A673 (cell line): ENCODE measurements around the gene EHMT1.

Source experiments
- EZH2 ChIP-seq: fragments of 200-600 bp; sonication (generic); IDR thresholded peaks from 2 replicates; pipeline ENCODE4 v1.6.1; 2017; ENCODE audit warnings: borderline replicate concordance, low read depth, mild to moderate bottlenecking, mixed read lengths, antibody characterized with exemption, low read length; ENCODE audit not compliant: poor library complexity, severe bottlenecking
- TF ChIP-seq, protein P1 (sequence below): fragments of 300-800, 200-600 bp; sonication (generic); conservative IDR thresholded peaks from 2 replicates; pipeline ENCODE4 v1.5.1; 2017; ENCODE audit warnings: low read depth, mild to moderate bottlenecking, antibody characterized with exemption, low read length, moderate library complexity, mixed read lengths

DNA sequence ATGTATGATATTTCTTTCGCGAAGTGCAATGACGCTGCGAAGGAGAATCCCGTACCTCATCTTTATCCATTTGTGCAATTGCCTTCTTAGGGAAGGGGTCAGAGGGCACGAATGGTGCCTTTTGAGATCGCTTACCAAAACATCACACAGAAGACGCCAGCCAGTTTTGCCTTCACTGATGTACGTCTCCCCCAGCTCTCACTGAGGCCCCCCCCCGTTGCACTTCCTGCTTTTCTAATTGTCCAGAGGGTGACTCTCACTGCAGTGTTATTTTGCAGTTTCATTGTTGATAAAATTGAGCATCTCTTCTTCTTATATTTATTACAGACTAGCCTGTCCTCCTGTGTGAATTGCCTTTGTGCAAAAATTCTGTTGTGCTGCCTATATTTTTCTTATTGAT lies 219.8 kb downstream of the EHMT1 start:
- TF ChIP-seq, protein P1, sequence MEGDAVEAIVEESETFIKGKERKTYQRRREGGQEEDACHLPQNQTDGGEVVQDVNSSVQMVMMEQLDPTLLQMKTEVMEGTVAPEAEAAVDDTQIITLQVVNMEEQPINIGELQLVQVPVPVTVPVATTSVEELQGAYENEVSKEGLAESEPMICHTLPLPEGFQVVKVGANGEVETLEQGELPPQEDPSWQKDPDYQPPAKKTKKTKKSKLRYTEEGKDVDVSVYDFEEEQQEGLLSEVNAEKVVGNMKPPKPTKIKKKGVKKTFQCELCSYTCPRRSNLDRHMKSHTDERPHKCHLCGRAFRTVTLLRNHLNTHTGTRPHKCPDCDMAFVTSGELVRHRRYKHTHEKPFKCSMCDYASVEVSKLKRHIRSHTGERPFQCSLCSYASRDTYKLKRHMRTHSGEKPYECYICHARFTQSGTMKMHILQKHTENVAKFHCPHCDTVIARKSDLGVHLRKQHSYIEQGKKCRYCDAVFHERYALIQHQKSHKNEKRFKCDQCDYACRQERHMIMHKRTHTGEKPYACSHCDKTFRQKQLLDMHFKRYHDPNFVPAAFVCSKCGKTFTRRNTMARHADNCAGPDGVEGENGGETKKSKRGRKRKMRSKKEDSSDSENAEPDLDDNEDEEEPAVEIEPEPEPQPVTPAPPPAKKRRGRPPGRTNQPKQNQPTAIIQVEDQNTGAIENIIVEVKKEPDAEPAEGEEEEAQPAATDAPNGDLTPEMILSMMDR: no peak
- TF ChIP-seq EZH2: no peak
